Epidermal melanocyte (primary cell): ENCODE results near the gene NOVA1.

Experiments used
- DNase-seq: peaks from one replicate; pipeline ENCODE4 v3.0.0; 2011; ENCODE audit warnings: low spot score; ENCODE audit not compliant: insufficient read length

Gene NOVA1

DNA sequence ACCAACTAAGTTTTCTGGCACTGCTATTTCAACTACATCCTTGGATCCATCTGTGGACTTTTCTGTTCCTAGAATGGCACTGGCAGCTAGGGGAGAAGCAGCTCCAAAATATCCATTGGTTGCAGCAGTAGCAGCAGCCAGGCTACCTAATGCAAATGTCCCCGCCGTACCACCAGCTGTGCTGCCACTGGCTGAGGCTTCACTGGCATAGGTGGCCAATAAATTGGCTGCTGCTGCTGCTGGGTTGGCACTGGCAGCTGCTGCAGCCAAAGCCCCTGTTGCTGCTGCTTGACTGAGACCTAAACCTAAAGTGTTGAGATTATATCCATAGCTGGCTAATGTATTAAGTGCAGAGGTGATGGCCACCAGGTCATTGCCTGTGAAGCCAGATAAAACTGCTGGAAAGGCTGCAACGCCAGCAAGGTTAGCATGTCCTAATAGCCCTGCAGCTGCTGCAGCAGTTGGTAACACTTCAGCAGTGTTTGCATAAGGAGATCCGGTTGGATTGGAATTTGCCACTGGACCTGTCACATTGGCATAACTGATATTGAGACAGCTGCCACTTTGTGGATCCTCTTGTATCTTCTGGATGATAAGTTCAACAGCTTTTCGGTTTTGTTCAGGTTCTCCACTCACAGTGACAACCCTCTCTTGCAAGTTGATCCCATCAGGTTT is 149.5 kb downstream of the NOVA1 start:
- no peak for DNase-seq

DNA sequence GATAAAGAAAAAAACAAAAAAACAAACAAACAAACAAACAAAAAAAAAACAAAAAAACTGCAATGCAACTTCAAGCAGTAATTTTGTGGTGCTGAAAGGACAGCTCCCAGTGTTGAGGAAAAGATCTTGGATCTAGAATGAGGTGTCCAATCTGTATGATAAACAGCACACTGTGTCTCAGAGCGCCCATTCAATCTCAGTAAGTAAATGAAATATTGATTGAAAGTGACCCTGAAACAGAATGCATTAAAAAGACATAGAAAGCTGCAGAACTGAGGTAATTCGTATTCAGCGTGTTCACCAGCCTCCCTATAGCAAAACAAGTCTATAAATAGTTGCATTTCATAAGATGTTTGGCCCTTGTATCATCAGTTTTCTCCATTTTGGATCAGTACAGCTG is 153.0 kb downstream of the NOVA1 start:
- DNase-seq: no peak

DNA sequence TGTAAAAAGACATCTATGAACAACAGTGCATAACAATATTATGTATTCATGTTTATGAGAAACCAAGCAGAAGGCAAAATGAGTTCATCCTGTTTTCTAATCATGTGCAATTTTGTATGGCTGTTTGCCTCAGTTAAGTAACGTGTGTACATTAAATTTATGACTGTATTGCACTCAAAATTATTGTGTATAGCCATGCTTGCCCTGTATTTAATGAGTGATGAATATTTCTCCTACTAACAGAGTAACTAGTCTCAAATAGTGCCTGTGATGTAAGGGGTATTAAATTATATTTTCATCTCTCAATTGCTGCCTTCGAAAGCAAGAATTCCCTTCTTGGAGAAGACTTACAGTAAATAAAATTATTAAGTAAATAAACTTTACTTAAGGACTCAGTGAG is 154.2 kb downstream of the NOVA1 start:
- DNase-seq: no peak

DNA sequence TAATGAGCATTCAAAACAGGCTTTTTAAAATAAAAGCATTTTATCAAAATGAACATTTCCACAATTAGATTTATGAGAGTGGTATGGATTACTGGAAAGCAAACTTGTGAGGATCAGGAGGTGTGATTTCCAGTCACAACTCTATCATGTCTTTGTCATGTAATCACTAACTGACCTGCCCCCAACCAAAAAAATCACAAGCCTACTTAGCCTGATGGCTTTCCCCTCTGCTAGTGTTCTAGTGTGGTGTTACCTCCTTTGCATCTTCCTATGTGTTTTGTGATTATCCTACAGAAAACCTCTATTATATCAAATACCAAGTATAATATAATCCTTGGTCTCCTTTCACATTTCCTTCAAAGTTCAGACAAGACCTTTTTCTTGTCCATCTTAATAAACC is 168.6 kb downstream of the NOVA1 start:
- no peak for DNase-seq

DNA sequence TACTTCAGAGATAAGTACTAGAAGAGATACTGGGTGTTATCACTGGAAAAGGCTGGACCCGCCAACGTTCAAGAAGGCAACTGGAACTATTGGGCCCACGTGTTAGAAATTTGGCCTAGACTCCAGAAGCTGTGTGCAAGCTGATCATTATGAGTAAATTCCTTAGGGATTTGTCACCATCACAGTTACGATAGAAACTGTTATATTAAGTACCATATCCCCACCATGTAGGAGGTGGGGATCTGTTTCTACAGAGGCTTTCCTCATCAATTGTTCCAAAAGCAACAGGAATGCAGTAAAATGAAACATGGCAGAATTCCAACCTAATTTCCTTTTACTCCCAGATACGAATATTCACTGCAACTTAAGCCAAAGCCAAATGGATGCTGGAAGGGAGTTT is 170.7 kb downstream of the NOVA1 start:
- DNase-seq: no peak

DNA sequence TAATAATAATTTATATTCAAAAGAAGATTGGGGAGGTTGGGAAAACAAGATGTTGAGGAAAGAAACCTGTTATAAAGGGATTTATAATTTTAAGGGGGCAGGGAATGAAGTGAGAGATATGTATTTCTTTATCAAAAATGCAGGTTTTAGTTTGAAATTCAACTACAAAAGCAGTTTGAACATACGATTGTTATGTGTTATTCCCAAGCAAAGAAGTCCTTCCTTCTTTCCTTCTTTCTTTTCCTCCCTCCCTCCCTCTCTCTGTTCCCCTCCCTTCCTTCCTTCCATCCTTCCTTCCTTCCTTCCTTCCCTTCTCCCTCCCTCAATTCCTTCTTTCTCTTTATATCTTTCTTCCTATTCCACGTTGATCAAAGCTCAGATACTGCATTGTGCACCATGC is 173.3 kb downstream of the NOVA1 start:
- DNase-seq: no peak

DNA sequence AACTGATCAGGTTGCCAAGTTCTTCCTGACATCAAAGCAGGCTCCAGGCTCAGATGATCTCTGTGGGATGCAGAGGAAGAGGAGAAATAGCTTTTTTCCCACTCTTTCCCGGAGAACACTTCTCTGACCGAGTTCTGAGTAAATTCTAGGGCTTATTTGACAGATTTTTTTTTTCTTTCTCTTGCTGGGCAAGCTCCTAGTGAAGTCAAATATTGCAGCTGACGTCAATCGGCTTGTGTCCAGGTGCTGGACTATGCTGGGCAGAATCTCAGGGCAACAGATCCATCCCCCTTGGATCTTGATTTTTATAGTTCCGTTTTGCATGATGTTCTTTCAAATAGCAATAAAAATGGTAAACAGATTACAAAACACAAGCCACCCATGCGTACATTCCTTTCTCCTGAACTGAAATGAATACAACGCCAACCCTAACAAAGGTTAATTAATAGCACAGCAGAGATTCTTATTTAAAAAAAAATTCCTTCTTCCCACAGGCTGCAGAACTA is 182.2 kb downstream of the NOVA1 start:
- DNase-seq: no peak

DNA sequence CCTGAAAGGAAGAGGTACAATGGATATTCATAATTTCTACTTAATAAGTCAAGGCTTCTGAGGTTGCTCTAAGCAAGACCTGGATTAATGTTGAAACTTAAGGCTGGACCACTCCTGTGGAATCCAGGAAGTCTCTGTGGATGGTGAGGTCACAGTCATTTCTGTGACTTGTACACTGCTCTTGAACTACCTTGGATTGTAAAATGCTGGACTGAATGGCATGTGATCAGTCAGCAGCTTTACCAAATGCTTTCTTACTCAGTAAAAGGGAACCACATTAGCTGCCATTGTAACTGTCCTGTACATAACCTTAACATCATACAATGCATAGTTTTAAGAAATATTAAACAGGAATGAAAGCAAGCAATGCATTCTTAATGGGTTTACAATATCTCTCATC is 182.9 kb downstream of the NOVA1 start:
- no peak for DNase-seq

DNA sequence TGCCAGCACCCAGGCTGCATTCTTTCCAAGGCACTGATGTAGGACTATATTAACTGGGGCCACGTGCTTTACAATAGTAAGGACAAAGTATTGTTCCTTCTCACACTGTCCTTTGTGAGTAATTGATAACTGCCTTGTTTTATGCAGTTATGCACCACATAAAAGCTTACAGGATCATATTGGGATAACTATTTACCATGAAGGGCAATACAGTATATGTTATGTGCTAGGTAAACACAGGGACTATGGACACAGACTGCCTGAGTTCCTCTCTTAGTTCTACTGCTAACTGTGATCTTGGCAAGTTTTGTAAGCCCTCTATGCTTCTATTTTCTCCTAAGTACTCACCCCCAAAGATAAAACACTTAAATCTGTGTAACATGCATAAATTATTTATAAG is 183.7 kb downstream of the NOVA1 start:
- DNase-seq: no peak

DNA sequence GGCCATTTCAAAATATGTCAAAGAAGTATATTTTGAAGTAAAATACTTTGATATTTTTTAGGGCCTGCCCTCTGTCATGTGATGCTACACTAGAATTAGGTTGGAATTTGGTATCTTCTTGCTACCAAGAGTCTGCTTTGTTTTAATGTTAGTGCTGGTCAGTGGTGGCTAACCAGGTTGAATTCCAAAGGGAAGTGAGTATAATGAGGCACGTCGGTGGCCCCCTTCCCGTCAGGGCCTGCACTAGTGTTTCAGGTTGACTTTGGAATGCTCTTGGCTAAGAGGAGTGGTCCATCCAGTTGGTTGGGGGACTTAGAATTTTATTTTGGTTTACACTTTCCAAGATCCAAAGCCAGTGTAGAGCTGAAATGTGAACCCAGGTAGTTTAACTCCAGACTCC is 185.4 kb downstream of the NOVA1 start:
- no peak for DNase-seq

DNA sequence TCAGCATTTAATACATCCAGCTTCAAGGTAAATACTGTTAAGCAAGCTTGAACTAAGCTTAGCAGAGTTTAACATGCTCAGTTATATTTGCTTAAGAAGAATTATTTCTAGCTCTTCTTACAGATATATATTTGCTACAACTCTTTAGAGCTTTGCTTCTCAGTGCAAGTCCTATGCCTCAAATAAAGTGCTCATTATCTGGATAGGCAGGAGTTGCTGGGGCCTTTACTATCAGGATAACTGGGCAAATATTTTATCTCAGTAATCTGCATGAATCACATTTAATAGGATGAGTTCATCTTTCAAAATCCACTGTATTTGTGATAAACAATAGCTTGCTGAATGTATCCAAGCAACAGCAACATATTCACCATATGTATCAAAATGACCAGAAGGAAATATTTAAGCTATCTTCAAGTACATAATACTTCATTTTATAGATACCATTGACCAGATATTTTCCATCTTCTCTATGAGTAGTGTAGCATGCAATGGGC is 187.6 kb downstream of the NOVA1 start:
- no peak for DNase-seq

DNA sequence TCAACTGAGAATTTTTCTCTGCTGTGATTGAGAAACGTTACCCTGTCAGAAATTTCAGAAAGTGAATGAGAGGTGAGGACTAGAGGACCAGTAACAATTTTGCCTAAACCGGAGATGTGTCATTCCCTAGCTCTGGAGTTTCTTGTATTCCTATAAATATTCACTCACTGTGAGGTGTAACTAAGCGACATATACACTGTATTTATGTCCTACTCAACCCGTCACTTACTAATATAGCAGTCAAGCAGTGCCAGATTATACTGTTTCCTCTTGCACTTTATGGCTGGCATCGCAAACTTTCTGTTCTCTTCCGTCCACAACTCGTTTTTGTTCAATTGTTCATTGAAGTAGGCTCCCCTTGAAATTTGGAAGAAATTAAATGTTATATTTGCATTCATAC is 192.9 kb downstream of the NOVA1 start:
- DNase-seq: no peak

DNA sequence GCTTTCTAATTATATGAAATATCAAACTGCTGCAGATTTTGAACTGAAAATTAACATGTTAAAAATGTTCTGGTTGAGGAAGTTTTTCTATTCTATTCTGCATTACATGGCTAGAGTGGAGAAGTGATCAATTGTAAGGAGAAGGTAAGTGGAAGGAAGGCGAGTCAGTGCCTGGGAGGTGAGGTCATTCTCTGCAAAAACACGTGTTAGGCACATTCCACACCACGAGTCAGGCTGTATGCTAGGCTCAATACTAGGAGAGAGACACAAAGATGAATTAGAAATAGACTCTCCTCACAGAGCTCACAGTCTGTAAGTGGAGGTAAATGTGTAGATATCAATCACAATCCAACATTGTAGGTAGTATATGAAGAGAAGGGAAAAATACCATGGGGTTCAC is 194.1 kb downstream of the NOVA1 start:
- no peak for DNase-seq

DNA sequence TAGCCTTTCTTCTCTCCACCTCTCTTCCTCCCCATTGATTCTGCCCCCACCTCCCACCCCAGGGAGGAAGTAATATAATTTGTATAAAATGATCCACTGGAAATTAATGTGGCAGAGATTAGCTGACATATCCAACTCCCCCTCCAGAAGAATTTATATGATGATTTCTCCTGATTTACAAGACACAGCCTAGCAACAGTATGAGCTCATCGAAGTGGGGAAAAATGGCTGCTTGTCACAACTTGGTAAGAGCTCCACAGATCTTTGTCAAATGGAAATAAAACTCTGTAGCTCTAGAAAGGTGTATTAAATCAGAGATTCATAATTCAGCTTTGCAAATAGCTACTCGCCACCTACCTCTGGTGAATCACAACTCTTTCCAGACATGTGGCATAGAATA is 195.7 kb downstream of the NOVA1 start:
- DNase-seq: no peak

DNA sequence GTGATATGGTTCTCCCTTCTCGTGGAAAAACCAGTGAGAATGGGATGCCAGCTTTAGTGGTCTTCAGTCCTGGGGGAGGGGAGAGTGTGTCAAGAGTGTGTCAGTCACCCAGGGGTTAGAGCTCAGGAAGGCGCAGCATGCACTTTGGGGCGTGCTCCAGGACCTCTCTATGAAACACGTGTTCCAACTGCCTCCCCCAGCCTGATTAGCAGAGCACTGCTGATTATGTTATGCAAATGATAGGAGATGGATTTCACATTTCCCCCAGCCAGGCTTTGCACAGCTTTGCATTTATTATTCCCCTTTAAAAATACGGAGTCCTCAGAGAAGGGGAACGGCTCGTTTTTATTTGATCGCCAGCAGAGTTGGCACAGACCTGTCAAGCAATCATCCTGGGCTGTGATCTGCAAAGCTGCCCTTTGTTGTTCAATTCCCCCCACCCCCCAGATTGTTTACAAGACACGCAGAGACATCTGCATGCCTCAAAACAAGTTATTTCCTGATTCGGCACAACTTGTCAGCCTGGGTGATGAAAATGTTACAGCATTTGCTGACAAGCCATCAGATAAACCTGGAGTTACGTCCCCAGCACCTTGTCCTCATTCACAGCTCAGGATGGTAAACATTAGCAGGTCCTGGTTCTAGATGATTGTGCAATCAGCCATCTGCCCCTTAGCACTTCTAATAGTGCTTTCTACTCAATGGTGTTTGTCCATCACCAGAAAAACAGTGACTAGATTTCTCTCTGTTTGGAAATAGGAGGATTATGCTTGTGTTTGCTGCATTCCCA is 196.5 kb downstream of the NOVA1 start:
- no peak for DNase-seq

DNA sequence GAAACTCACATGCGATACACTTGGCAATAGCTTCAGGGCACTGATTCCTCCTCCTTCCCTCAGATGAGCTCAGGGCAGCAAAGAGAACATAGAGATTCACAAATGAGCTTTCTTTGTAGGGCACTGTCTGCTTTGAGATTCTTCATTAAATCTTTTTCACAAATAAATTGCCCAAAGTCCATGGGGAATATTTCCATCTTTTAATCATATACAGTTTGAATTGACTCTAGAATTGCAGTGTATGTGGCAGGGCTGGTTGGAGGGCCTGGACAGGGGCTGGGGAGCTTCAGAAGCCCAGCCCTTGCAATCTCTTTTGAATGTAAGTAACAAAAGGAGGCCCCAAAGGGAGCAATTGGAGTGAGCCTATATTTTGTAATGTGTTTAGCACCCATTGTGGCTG is 197.5 kb downstream of the NOVA1 start:
- DNase-seq: no peak

DNA sequence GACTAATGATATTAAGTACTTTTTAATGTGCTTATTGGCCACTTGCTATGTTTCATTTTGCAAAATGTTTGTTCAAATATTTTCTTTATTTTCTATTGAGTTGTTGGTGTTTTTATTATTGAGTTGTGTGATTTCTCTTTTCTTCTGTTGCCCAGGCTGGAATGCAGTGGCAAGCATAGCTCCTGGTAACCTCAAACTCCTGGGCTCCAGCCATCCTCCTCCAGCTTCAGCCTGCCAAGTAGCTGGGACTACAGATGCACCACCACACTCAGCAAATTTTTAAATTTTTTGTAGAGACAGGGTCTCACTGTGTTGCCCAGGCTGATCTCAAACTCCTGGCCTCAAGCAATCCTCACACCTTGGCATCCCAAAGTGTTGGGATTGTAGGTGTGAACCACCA is 199.2 kb downstream of the NOVA1 start:
- DNase-seq: no peak
